ENCODE data around the gene MDP1. TPM values are rescaled to one million over a fixed set of nuclear protein-coding genes. Genes with fewer than 3 reads are reported as not detected.
"Not testable (repeated sequence)": the region's sequence is repeated elsewhere in the genome, so short reads cannot be mapped to it uniquely, and the experiment has no call there.

MDP1 gene
- total and polyA plus RNA-seq, 2 experiments from 2014 or later: 9.8 to 31.1 TPM

DNA sequence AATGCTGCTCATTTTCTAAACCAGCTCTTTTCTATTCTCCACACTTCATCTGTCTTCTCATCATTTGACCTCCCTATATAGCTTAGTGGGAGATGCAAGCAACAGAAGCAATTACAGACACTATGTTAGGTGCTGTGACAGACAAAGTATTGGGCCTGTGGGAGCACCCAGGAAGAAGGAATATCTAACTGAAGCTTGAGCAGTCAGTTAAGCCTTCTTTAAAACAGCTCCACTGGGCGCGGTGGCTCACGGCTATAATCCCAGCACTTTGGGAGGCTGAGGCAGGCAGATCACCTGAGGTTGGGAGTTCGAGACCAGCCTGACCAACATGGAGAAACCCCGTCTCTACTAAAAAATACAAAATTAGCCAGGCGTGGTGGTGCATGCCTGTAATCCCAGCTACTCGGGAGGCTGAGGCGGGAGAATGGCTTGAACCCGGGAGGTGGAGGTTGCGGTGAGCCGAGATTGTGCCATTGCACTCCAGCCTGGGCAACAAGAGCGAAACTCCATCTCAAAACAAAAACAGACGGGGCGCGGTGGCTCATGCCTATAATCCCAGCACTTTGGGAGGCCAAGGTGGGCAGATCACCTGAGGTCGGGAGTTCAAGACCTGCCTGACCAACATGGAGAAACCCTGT, 12.5 kb downstream of the MDP1 start:
- peaks cover 35% of the 10 kb centered on the region for H3K9me3 Mint-ChIP-seq
- H3K4me1 Mint-ChIP-seq: peaks cover 33% of the 10 kb centered on the region
- not testable (repeated sequence) for H2AFZ ChIP-seq; H3F3A ChIP-seq (replicated peaks; ENCODE audit: low read depth); DNase-seq (ENCODE audit: low spot score); ATAC-seq; H4K20me1 ChIP-seq (replicated peaks; ENCODE audit: insufficient read depth); H3K9me2 ChIP-seq (ENCODE audit: insufficient read depth); H3K4me1 ChIP-seq (ENCODE audit: insufficient read depth); H3K27me3 ChIP-seq (ENCODE audit: insufficient read depth); H3K79me2 ChIP-seq (replicated peaks; ENCODE audit: insufficient read depth); H3K4me3 ChIP-seq
- H3K36me3 ChIP-seq (ENCODE audit: insufficient read depth): peaks cover 14% of the 10 kb centered on the region; the same call in 1 of the 2 replicates
- peak overlapping the region; percentile 56 for H3K4me3 Mint-ChIP-seq
- H3K27ac ChIP-seq (ENCODE audit: low read depth): peak overlapping the region; percentile 73
- peaks cover 16% of the 10 kb centered on the region for H3K27me3 Mint-ChIP-seq (ENCODE audit: insufficient read depth, low read depth, poor library complexity)
- peak overlapping the region; percentile 80 for H3K27ac Mint-ChIP-seq
- H3K36me3 Mint-ChIP-seq (ENCODE audit: low read depth): peaks cover 88% of the 10 kb centered on the region
- H3K4me2 ChIP-seq: 0 out of 2 replicates have a peak overlapping the region, but pooled peaks have one; percentile 9

DNA sequence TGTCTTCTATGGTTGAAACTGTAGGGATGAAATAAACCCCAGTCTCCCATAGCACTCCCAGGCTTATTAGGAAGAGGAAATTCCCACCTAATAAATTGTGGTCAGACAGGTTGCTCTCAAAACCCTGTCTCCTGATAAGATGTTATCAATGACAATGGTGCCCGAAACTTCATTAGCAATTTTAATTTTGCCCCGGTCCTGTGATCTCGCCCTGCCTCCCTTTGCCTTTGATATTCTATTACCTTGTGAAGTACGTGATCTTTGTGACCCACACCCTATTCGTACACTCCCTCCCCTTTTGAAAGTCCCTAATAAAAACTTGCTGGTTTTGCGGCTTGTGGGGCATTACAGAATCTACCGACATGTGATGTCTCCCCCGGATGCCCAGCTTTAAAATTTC, 13.3 kb downstream of the MDP1 start:
- H3K4me1 ChIP-seq (ENCODE audit: insufficient read depth); H4K20me1 ChIP-seq (replicated peaks; ENCODE audit: insufficient read depth); H3K79me2 ChIP-seq (replicated peaks; ENCODE audit: insufficient read depth); H3K27me3 ChIP-seq (ENCODE audit: insufficient read depth); H3F3A ChIP-seq (replicated peaks; ENCODE audit: low read depth); H2AFZ ChIP-seq; H3K9me2 ChIP-seq (ENCODE audit: insufficient read depth): not testable (repeated sequence)
- peaks cover 33% of the 10 kb centered on the region for H3K4me1 Mint-ChIP-seq
- H3K27ac ChIP-seq (ENCODE audit: low read depth): peak overlapping the region; percentile 86
- peak overlapping the region; percentile 41 for H3K4me3 ChIP-seq
- DNase-seq (ENCODE audit: low spot score): peak; percentile 46
- ATAC-seq: peak; percentile 30
- H3K36me3 ChIP-seq (ENCODE audit: insufficient read depth): 0 out of 2 replicates have a peak, but pooled peaks cover 11% of the 10 kb centered on the region
- H3K4me3 Mint-ChIP-seq: peak overlapping the region; percentile 56
- peaks cover 84% of the 10 kb centered on the region for H3K36me3 Mint-ChIP-seq (ENCODE audit: low read depth)
- peak overlapping the region; percentile 80 for H3K27ac Mint-ChIP-seq
- H3K4me2 ChIP-seq: peak overlapping the region; percentile 27; the same call in 1 of the 2 replicates
- peaks cover 35% of the 10 kb centered on the region for H3K9me3 Mint-ChIP-seq
- peaks cover 16% of the 10 kb centered on the region for H3K27me3 Mint-ChIP-seq (ENCODE audit: insufficient read depth, low read depth, poor library complexity)

DNA sequence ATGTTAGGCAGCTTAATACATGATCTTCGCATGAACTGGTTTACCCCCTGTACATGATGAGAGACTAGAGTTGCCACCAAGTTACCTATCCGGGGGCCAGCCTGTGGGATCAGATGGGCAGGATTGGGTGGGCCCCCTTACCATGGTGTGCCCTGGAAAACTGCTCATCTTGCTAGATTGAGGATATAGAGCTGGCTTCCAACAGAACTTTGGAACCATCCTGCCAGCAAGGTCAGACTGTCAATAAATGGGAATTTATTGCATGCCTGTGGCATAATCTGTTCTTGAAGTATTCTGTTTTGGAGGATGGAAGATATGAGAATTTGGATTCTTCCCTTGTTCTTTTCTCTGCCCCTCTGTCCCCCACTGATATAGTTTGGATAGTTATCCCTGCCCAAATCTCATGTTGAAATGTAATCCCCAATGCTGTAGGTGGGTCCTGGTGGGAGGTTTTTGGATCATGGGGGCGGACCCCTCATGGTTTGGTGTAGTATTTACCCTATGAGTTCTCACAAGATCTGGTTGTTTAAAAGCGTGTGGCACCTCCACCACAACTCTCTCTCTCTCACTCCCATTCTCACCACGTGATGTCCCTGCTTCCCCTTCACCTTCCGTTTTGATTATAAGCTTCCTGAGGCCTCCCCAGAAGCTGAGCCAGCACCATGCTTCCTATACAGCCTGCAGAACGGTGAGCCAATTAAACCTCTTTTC, 16.9 kb downstream of the MDP1 start:
- no peak overlapping the region for H3K4me2 ChIP-seq
- peaks cover 15% of the 10 kb centered on the region for H3K4me1 ChIP-seq (ENCODE audit: insufficient read depth)
- H3K4me3 Mint-ChIP-seq: no peak overlapping the region; the same call in 2 of the 3 replicates
- no peak for ATAC-seq
- H3K36me3 ChIP-seq (ENCODE audit: insufficient read depth): 0 out of 2 replicates have a peak, but pooled peaks cover 11% of the 10 kb centered on the region
- peaks cover 35% of the 10 kb centered on the region for H3K9me3 Mint-ChIP-seq
- peaks cover 59% of the 10 kb centered on the region for H3K36me3 Mint-ChIP-seq (ENCODE audit: low read depth)
- DNase-seq (ENCODE audit: low spot score): no peak
- H3K27ac Mint-ChIP-seq: peak overlapping the region; percentile 54; the same call in 1 of the 2 replicates
- no peak overlapping the region for H3K27ac ChIP-seq (ENCODE audit: low read depth)
- H2AFZ ChIP-seq: no peak overlapping the region
- H3K27me3 ChIP-seq (ENCODE audit: insufficient read depth): no peaks in the 10 kb centered on the region
- H3K79me2 ChIP-seq (replicated peaks; ENCODE audit: insufficient read depth): 0 out of 2 replicates have a peak, but pooled peaks cover 6% of the 10 kb centered on the region
- H3K4me3 ChIP-seq: no peak overlapping the region
- peaks cover 24% of the 10 kb centered on the region for H3K27me3 Mint-ChIP-seq (ENCODE audit: insufficient read depth, low read depth, poor library complexity)
- H3F3A ChIP-seq (replicated peaks; ENCODE audit: low read depth): peaks cover 21% of the 10 kb centered on the region
- H4K20me1 ChIP-seq (replicated peaks; ENCODE audit: insufficient read depth): no peaks in the 10 kb centered on the region; the same call in 1 of the 2 replicates
- H3K9me2 ChIP-seq (ENCODE audit: insufficient read depth): no peaks in the 10 kb centered on the region
- H3K4me1 Mint-ChIP-seq: peaks cover 43% of the 10 kb centered on the region
- no peak for TF ChIP-seq REST (IDR thresholded peaks at IDR 0.05; ENCODE audit: unreplicated experiment)
- no peak for TF ChIP-seq ZNF114 (CRISPR knock-in tag; IDR thresholded peaks at IDR 0.05)
- TF ChIP-seq POLR2AphosphoS5 (IDR thresholded peaks at IDR 0.05; ENCODE audit: low read depth): no peak
- no peak for TF ChIP-seq EZH2phosphoT487 (IDR thresholded peaks at IDR 0.05; ENCODE audit: unreplicated experiment)
- no peak for TF ChIP-seq ZNF331 (CRISPR knock-in tag; IDR thresholded peaks at IDR 0.05; ENCODE audit: low read depth)
- TF ChIP-seq EZH2 (IDR thresholded peaks at IDR 0.05; ENCODE audit: low read depth, unreplicated experiment): no peak
- TF ChIP-seq STAT1 (IDR thresholded peaks at IDR 0.05; ENCODE audit: unreplicated experiment): no peak
- TF ChIP-seq, protein P1, sequence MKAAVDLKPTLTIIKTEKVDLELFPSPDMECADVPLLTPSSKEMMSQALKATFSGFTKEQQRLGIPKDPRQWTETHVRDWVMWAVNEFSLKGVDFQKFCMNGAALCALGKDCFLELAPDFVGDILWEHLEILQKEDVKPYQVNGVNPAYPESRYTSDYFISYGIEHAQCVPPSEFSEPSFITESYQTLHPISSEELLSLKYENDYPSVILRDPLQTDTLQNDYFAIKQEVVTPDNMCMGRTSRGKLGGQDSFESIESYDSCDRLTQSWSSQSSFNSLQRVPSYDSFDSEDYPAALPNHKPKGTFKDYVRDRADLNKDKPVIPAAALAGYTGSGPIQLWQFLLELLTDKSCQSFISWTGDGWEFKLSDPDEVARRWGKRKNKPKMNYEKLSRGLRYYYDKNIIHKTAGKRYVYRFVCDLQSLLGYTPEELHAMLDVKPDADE (IDR thresholded peaks at IDR 0.05): no peak
